Fibroblast of lung (primary cell): ENCODE data around the gene RXRA.

Experiments
- EZH2 ChIP-seq: IDR thresholded peaks from 2 replicates; pipeline ENCODE4 v1.5.1; 2012; ENCODE audit warnings: low read length, control low read depth, mild to moderate bottlenecking; ENCODE audit errors: missing control alignments
- TF ChIP-seq, protein P1 (sequence below), 2 donors: IDR thresholded peaks in 1 of 2; conservative IDR thresholded peaks in 1 of 2; 1 replicate in 1 of 2; 2 replicates in 1 of 2; pipeline ENCODE4 v1.5.1; 2011 to 2012; ENCODE audit warnings: low read length in 2 of 2, control low read depth in 1 of 2, inconsistent platforms in 1 of 2, low read depth in 1 of 2, mild to moderate bottlenecking in 1 of 2

- TF ChIP-seq, protein P1, sequence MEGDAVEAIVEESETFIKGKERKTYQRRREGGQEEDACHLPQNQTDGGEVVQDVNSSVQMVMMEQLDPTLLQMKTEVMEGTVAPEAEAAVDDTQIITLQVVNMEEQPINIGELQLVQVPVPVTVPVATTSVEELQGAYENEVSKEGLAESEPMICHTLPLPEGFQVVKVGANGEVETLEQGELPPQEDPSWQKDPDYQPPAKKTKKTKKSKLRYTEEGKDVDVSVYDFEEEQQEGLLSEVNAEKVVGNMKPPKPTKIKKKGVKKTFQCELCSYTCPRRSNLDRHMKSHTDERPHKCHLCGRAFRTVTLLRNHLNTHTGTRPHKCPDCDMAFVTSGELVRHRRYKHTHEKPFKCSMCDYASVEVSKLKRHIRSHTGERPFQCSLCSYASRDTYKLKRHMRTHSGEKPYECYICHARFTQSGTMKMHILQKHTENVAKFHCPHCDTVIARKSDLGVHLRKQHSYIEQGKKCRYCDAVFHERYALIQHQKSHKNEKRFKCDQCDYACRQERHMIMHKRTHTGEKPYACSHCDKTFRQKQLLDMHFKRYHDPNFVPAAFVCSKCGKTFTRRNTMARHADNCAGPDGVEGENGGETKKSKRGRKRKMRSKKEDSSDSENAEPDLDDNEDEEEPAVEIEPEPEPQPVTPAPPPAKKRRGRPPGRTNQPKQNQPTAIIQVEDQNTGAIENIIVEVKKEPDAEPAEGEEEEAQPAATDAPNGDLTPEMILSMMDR (conservative IDR thresholded peaks at IDR 0.05 in 1 of 2, IDR thresholded peaks at IDR 0.05 in 1 of 2; ENCODE audit: low read depth in 1 of 2, low read length in 2 of 2), result no peak
- TF ChIP-seq EZH2, result no peak
Measured at GRCh38 chr9:134424818-134425217, 98.6 kb downstream of the RXRA start.
